ENCODE data around the gene PPP1R13L.

The PPP1R13L gene

GRCh38 chr19:45443462-45444317, 38.8 kb upstream of the PPP1R13L start:
- Histone ChIP-seq H3K27ac (ENCODE audit: low read depth, low read length) (0 out of 2 replicates have a peak overlapping the region, but pooled peaks have one; percentile 7), H3K27me3 (ENCODE audit: control insufficient read depth, low read length) (no peaks in the 10 kb centered on the region), H3K4me3 (ENCODE audit: low read length) (peak overlapping the region; percentile 79), H3K79me2 (ENCODE audit: control insufficient read depth, low read length) (no peaks in the 10 kb centered on the region), H3K4me1 (ENCODE audit: control insufficient read depth, low read length) (peaks cover 49% of the 10 kb centered on the region), H3F3A (ENCODE audit: control insufficient read depth, insufficient read depth) (peaks cover 40% of the 10 kb centered on the region), H3K9me3 (ENCODE audit: control insufficient read depth, insufficient read depth, low read length) (no peaks in the 10 kb centered on the region), H4K20me1 (ENCODE audit: control insufficient read depth, insufficient read depth, low read depth, low read length) (no peaks in the 10 kb centered on the region), H3K36me3 (ENCODE audit: control insufficient read depth, low read length) (no peaks in the 10 kb centered on the region), H3K4me2 (ENCODE audit: low read length) (peak overlapping the region; percentile 97), H3K9me2 (replicated peaks; ENCODE audit: control insufficient read depth, low read length) (no peaks in the 10 kb centered on the region)
- TF ChIP-seq EZH2phosphoT487 (IDR thresholded peaks at IDR 0.05; ENCODE audit: borderline replicate concordance, low read length) (no peak), CTCF (IDR thresholded peaks at IDR 0.05; ENCODE audit: low read depth, low read length, poor library complexity, severe bottlenecking) (no peak)

- Histone ChIP-seq H3K79me2 (ENCODE audit: control insufficient read depth, low read length) (no peaks in the 10 kb centered on the region), H3K4me3 (ENCODE audit: low read length) (peak overlapping the region; percentile 79), H3F3A (ENCODE audit: control insufficient read depth, insufficient read depth) (peaks cover 37% of the 10 kb centered on the region), H3K4me1 (ENCODE audit: control insufficient read depth, low read length) (peaks cover 49% of the 10 kb centered on the region), H3K27me3 (ENCODE audit: control insufficient read depth, low read length) (no peaks in the 10 kb centered on the region), H3K27ac (ENCODE audit: low read depth, low read length) (peak overlapping the region; percentile 17; the same call in 1 of the 2 replicates), H3K4me2 (ENCODE audit: low read length) (peak overlapping the region; percentile 97), H4K20me1 (ENCODE audit: control insufficient read depth, insufficient read depth, low read depth, low read length) (no peaks in the 10 kb centered on the region), H3K36me3 (ENCODE audit: control insufficient read depth, low read length) (no peaks in the 10 kb centered on the region), H3K9me2 (replicated peaks; ENCODE audit: control insufficient read depth, low read length) (no peaks in the 10 kb centered on the region), H3K9me3 (ENCODE audit: control insufficient read depth, insufficient read depth, low read length) (no peaks in the 10 kb centered on the region)
- TF ChIP-seq CTCF (IDR thresholded peaks at IDR 0.05; ENCODE audit: low read depth, low read length, poor library complexity, severe bottlenecking) (no peak), EZH2phosphoT487 (IDR thresholded peaks at IDR 0.05; ENCODE audit: borderline replicate concordance, low read length) (no peak)
Measured at GRCh38 chr19:45442778-45443461, 38.1 kb upstream of the PPP1R13L start.

- Histone ChIP-seq H3K36me3 (ENCODE audit: control insufficient read depth, low read length) (no peaks in the 10 kb centered on the region), H3K79me2 (ENCODE audit: control insufficient read depth, low read length) (no peaks in the 10 kb centered on the region), H3F3A (ENCODE audit: control insufficient read depth, insufficient read depth) (peaks cover 37% of the 10 kb centered on the region), H3K27me3 (ENCODE audit: control insufficient read depth, low read length) (no peaks in the 10 kb centered on the region), H3K4me3 (ENCODE audit: low read length) (no peak overlapping the region), H3K4me1 (ENCODE audit: control insufficient read depth, low read length) (peaks cover 49% of the 10 kb centered on the region), H3K4me2 (ENCODE audit: low read length) (peak overlapping the region; percentile 97; the same call in 1 of the 2 replicates), H4K20me1 (ENCODE audit: control insufficient read depth, insufficient read depth, low read depth, low read length) (no peaks in the 10 kb centered on the region), H3K9me2 (replicated peaks; ENCODE audit: control insufficient read depth, low read length) (no peaks in the 10 kb centered on the region), H3K27ac (ENCODE audit: low read depth, low read length) (no peak overlapping the region), H3K9me3 (ENCODE audit: control insufficient read depth, insufficient read depth, low read length) (no peaks in the 10 kb centered on the region)
- no peak for TF ChIP-seq CTCF (IDR thresholded peaks at IDR 0.05; ENCODE audit: low read depth, low read length, poor library complexity, severe bottlenecking)
- no peak for TF ChIP-seq EZH2phosphoT487 (IDR thresholded peaks at IDR 0.05; ENCODE audit: borderline replicate concordance, low read length)
Measured at GRCh38 chr19:45442408-45442777, 37.5 kb upstream of the PPP1R13L start.
